ENCODE data around the gene SEMA4B.
"Not testable (repeated sequence)": the region's sequence is repeated elsewhere in the genome, so short reads cannot be mapped to it uniquely, and the experiment has no call there.

Gene SEMA4B

GRCh38 chr15:90243943-90244639 is 43.0 kb downstream of the SEMA4B start:
- DNase-seq (ENCODE audit: extremely low spot score, insufficient read length, low read depth) (no peak), FAIRE-seq (no peak)

- FAIRE-seq: no peak
- DNase-seq (ENCODE audit: extremely low spot score, insufficient read length, low read depth): no peak
Measured at GRCh38 chr15:90248789-90249202, 47.7 kb downstream of the SEMA4B start.

GRCh38 chr15:90249203-90249863 is 48.2 kb downstream of the SEMA4B start, which contains the start of gene TTLL13:
Gene TTLL13 (plus strand): TSS chr15:90249556. CDS start chr15:90250631, 1,075 bp downstream.
- FAIRE-seq: no peak
- DNase-seq (ENCODE audit: extremely low spot score, insufficient read length, low read depth): peak; percentile 64

DNA sequence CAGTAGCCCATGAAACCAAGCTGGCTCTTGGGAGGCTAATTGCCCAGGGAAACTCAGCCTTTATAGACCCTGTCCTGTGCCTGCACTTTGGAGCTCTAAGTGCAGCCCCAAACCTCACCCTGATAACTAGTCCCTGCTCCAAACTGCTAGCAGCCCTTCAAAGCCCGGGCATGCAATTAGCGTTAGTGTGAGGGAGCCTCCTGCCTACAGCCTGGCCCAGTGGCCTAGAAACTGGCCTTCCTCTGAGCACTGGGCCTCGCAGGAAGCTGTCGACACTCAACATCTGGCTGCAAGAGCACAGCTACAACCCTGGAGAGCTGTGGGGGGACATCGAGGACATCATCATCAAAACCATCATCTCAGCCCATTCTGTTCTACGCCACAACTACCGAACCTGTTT is 56.6 kb downstream of the SEMA4B start:
- no peak for DNase-seq (ENCODE audit: extremely low spot score, insufficient read length, low read depth)
- no peak for FAIRE-seq

GRCh38 chr15:90259524-90259923 is 58.4 kb downstream of the SEMA4B start:
- peak; percentile 73 for FAIRE-seq
- DNase-seq (ENCODE audit: extremely low spot score, insufficient read length, low read depth): peak; percentile 14

DNA sequence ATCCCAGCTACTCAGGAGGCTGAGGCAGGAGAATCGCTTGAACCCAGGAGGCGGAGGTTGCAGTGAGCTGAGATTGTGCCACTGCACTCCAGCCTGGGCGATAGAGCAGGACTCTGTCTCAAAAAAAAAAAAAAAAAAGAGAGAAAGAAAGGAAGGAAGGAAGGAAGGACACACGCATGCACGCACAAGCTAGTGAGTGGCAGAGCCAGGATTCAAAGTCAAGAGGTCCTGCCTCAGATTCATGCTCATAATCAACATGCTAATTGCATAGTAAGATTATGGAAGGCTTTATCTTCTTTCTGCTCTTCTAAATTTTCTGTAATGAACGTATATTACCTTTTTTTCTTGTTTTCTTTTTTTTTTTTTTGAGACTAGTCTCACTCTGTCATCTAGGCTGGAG is 59.6 kb downstream of the SEMA4B start:
- not testable (repeated sequence) for DNase-seq (ENCODE audit: extremely low spot score, insufficient read length, low read depth); FAIRE-seq

GRCh38 chr15:90261811-90262210 is 60.7 kb downstream of the SEMA4B start:
- FAIRE-seq (no peak), DNase-seq (ENCODE audit: extremely low spot score, insufficient read length, low read depth) (no peak)

GRCh38 chr15:90262426-90262825 is 61.3 kb downstream of the SEMA4B start:
- DNase-seq (ENCODE audit: extremely low spot score, insufficient read length, low read depth) (no peak), FAIRE-seq (no peak)

DNA sequence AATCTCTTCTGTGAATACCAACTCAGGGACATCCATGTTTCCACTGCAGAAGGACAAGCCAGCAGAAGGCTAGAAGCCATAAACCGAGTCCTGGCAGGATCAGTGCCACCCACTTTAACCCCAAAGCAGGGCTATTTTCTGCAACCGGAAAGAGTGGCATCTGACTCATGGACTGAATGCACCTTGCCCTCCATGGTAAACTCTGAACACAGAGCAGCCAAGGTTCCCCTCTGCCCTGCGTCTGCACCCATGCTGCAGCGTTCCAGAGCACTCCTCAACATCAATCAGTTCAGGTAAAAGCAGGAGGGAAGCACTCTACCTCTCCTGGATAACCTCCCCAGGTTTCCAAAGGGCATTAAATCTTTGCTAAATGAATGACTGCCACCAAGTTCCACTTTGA is 63.5 kb downstream of the SEMA4B start:
- DNase-seq (ENCODE audit: extremely low spot score, insufficient read length, low read depth): no peak
- no peak for FAIRE-seq

DNA sequence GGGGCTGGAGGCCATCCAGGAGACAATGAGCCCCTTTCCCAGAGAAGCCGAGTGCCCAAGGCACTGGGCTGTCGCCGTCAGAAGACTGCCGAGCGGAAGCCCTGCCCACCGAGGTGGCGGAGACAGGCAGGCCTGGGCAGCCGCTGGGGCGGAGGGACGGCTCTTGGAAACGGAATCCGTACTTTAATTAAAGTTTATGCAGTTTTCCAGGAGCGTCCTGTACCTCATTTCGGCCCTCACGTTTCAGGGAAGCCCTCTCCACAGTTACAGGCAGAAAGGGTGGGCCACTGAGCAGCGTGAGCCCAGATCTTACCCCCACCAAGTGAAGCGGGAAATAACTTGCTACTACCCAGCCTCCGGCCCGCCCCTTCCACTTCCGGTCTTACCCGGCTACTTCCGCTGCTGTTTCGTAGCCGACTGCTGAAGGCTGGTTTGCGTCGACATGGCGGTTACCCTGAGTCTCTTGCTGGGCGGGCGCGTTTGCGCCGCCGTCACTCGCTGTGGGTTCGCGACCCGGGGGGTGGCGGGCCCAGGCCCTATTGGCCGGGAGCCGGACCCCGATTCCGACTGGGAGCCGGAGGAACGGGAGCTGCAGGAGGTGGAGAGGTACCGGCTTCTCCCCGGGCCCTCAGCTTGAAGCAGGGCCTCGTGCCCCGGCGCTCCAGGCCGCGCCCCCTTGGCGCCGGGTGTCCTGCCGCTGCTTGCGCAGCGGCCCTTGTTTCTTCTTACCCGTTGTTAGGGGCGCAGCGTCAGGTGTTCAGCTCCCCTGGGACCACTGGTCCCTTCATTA is 64.3 kb downstream of the SEMA4B start, which contains the start of gene NGRN:
Gene NGRN (plus strand): TSS at position 402 of the 790 bp plus-strand sequence. CDS start 41 bp downstream, at position 443.
- DNase-seq (ENCODE audit: extremely low spot score, insufficient read length, low read depth) (peak; percentile 70), FAIRE-seq (peak; percentile 92)

DNA sequence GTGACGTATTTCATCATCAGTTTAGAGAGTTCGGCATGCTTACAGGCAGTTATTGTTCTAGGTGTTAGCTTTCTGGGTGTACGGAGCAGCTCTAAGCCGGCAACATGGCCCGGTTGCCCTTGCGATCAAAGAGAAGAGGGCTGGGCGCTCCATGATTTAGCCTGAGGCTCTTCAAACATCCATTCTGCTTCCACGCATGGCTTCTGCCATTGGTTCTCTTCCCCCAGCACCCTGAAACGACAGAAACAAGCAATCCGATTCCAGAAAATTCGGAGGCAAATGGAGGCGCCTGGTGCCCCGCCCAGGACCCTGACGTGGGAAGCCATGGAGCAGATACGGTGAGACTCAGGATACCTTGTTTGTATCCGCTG is 64.9 kb downstream of the SEMA4B start:
- FAIRE-seq (peak; percentile 35), DNase-seq (ENCODE audit: extremely low spot score, insufficient read length, low read depth) (no peak)

DNA sequence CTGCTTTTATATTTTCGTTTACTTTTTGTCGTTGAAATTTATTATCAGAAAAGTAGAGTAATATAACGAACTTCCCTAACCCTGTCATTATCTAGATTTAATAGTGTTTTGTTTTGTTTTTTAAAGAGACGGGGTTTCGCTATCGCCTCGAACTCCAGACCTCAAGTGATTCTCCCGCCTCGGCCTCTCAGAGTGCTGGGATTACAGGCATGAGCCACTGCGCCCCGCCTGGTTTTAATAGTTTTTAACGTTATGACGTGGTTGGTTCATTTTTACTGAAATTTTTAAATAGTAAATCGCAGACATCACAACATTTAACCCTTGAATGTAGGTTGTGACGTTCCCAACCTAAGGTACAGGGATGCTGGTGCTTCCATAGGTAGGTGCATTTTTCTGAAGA is 65.4 kb downstream of the SEMA4B start:
- no peak for FAIRE-seq

GRCh38 chr15:90268415-90268814 is 67.3 kb downstream of the SEMA4B start:
- FAIRE-seq: no peak
- no peak for DNase-seq (ENCODE audit: extremely low spot score, insufficient read length, low read depth)

More for the DNA sequence above, 65.4 kb downstream of the SEMA4B start:
- no peak for DNase-seq (ENCODE audit: extremely low spot score, insufficient read length, low read depth)

DNA sequence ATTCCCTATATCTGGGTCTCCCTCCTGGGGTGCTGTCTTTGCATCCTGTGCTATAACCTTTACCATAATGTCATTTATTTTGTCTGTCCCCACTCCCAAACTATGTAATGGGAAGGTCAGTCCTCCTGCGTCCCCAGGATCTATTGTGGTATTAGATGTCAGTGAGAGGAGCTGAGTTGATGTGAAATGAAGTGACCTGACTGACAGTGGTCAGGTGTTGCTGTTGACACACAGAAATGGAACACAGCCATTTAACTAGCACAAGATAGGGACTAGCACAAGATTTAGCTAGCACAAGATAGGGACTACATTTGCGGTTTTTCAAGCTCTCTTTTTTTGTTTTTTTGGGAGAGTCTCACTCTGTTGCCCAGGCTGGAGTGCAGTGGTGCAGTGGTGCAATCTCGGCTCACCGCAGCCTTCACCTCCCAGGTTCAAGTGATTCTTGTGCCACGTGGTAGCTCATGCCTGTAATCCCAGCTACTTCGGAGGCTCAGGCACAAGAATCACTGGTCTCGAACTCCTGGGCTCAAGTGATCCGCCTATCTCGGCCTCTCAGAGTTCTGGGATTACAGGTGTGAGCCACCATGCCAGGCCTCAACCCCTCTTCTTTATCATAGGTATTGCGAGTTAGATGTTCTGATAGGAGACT is 69.5 kb downstream of the SEMA4B start:
- no peak for DNase-seq (ENCODE audit: extremely low spot score, insufficient read length, low read depth)
- FAIRE-seq: no peak

DNA sequence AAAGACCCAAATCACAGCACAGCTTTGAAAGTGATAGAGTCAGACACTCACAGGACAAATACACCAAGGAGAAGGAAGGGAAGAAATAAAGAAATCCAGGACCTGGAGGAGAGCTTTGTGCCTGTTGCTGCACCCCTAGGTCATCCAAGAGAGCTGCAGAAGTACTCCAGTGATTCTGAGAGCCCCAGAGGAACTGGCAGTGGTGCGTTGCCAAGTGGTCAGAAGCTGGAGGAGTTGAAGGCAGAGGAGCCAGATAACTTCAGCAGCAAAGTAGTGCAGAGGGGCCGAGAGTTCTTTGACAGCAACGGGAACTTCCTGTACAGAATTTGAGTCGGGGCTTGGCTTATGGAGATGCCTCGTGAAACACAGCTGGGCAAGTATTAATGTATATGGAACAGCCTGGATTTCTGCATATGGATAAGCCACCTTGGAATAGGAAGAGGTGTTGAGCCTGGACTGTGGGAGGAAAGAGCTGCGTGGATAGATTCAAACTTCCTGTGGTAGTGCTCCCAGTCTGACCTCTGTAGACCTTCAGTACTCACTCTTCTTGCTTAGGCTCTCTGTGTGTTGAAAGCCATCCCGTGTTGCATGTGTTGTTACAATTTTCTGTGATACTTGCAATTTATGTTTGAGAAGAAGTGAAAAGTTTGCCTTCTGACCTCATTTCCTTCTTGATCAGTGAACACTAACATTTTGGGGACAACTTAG is 70.5 kb downstream of the SEMA4B start:
- DNase-seq (ENCODE audit: extremely low spot score, insufficient read length, low read depth) (no peak), FAIRE-seq (no peak)

GRCh38 chr15:90278467-90278866 is 77.3 kb downstream of the SEMA4B start:
- DNase-seq (ENCODE audit: extremely low spot score, insufficient read length, low read depth); FAIRE-seq: not testable (repeated sequence)
